K562 (cell line): Measurements from ENCODE around the gene PTTG2. TPM values are rescaled to one million over a fixed set of nuclear protein-coding genes. Genes with fewer than 3 reads are reported as not detected.

Experiments used
- CBFA2T3 ChIP-seq: fragments of 450-650 bp; IDR thresholded peaks from 2 replicates; pipeline ENCODE4 v1.6.1; 2017
- CBFB ChIP-seq: sonication (generic); formaldehyde crosslinking; IDR thresholded peaks from 2 replicates; pipeline ENCODE4 v1.4.0; 2020; ENCODE audit warnings: mild to moderate bottlenecking, missing genetic modification reagents
- FOXP1 ChIP-seq: sonication (generic); formaldehyde crosslinking; IDR thresholded peaks from 2 replicates; pipeline ENCODE4 v1.8.0; 2022; ENCODE audit warnings: mild to moderate bottlenecking, missing genetic modification reagents
- GABPA ChIP-seq: fragments of 200-800 bp; sonication (Bioruptor generic); conservative IDR thresholded peaks from 2 replicates; pipeline ENCODE4 v1.6.1; 2016; ENCODE audit warnings: low read depth, missing genetic modification characterization, missing compliant biosample characterization
- KAT7 ChIP-seq: sonication (generic); formaldehyde crosslinking; IDR thresholded peaks from 2 replicates; pipeline ENCODE4 v1.8.0; 2022; ENCODE audit warnings: missing genetic modification reagents, mild to moderate bottlenecking, borderline replicate concordance
- L3MBTL2 ChIP-seq: fragments of 450-650 bp; IDR thresholded peaks from 2 replicates; pipeline ENCODE4 v1.6.1; 2016; ENCODE audit warnings: mild to moderate bottlenecking, moderate library complexity
- MED1 ChIP-seq: sonication (generic); formaldehyde crosslinking; IDR thresholded peaks from 2 replicates; pipeline ENCODE4 v1.8.1; 2023; ENCODE audit warnings: missing genetic modification reagents, borderline replicate concordance
- NUFIP1 ChIP-seq: fragments of 450-650 bp; IDR thresholded peaks from 2 replicates; pipeline ENCODE4 v1.6.1; 2018; ENCODE audit not compliant: partially characterized antibody
- POLR2G ChIP-seq: fragments of 200-400 bp; formaldehyde crosslinking; IDR thresholded peaks from 2 replicates; pipeline ENCODE4 v1.6.1; 2017; ENCODE audit warnings: low read depth, mild to moderate bottlenecking, antibody characterized with exemption, low read length, moderate library complexity
- SETDB1 ChIP-seq: IDR thresholded peaks from one replicate; pipeline ENCODE4 v1.6.1; 2012; ENCODE audit warnings: low read length, control low read depth, inconsistent platforms
- SMARCE1 ChIP-seq: fragments of 450-650 bp; IDR thresholded peaks from 2 replicates; pipeline ENCODE4 v1.7.1; 2016; ENCODE audit warnings: mild to moderate bottlenecking
- ZFX ChIP-seq: sonication (generic); formaldehyde crosslinking; IDR thresholded peaks from 2 replicates; pipeline ENCODE4 v1.8.0; 2022; ENCODE audit warnings: mild to moderate bottlenecking, missing genetic modification reagents, moderate library complexity
- polyA plus RNA-seq, 8 experiments: library from polyadenylated mRNA; depleted of rRNA in 4 of 8; stranded (reverse) in 5 of 8; unstranded in 3 of 8; fragments of >200 nt; fragmentation: Nextera tagmentation in 2 of 8; fragmentation: Illumina TruSeq in 1 of 8; extraction: Ambion mirVana in 2 of 8; extraction: Trizol in 1 of 8; gene quantifications; 2 replicates each; pipeline versions ENCODE4 v1.2.1 to v1.2.3, GENCODE V29; 2011 to 2014; ENCODE audit warnings: inconsistent platforms in 1 of 8, missing spikeins in 1 of 8
- total RNA-seq, 7 experiments: library from RNA; depleted of rRNA in 6 of 7; stranded (reverse); fragments of >200 nt in 6 of 7; fragmentation: Illumina TruSeq in 2 of 7; extraction: Trizol in 2 of 7; gene quantifications; 2 replicates each; pipeline versions ENCODE4 v1.2.1 to v1.2.3, GENCODE V29; 2011 to 2021; ENCODE audit warnings: low replicate concordance in 1 of 7
- TF ChIP-seq, protein P1 (sequence below): sonication (generic); formaldehyde crosslinking; IDR thresholded peaks from 2 replicates; pipeline ENCODE4 v1.8.1; 2022; ENCODE audit warnings: missing genetic modification reagents

Gene PTTG2
- total and polyA plus RNA-seq, 9 of the 15 experiments (the other 6 are each of a cell fraction or from before 2014, with no cell fraction given), result not detected

DNA sequence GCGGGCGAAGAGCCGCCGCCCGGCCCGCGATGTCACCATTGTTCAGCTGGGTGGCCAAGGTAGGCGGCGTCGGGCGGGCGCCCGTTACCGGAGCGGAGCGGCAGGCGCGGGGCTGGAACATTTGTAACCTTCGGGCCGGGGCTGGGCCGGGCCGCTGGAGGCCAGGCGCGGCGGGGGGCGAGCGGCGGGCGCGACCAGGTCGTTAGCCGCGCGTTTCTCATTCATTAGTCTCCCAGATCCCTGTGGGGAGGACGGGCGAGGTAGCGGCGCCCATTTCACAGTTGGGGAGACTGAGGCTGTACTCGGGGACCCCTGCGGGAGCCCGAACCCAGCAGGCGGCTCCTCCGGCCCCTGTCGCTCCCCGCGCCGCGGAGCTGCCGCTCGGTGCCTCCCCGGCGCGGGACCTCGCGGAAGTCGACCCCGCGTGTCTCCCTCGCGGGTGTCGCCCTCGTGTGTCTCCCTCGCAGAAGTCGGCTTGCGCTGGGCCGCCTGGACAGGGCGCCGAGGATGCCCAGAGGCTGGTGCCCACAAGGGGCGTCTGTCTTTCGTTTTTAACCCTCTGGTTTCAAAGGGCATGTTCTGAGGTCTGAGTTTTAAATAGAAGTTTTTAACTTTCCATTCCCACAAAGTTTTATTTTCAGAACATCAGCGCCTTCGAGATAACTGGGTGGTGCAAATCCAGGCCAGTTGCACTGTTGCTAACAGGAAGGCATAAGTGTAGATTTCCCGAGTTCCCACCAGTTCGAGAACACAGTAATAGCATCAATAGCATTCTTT, 17.5 kb downstream of the PTTG2 start (continued):
- TF ChIP-seq MED1 (CRISPR knock-in tag) (no peak), NUFIP1 (no peak), SETDB1 (no peak), CBFA2T3 (no peak), ZFX (CRISPR knock-in tag) (peak; percentile 73), GABPA (tag) (0 out of 2 replicates have a peak, but pooled peaks have one; percentile 4), FOXP1 (peak; percentile 88; the same call in 1 of the 2 replicates), CBFB (CRISPR knock-in tag) (peak; percentile 22; the same call in 1 of the 2 replicates), KAT7 (CRISPR knock-in tag) (peak; percentile 68; the same call in 1 of the 2 replicates), L3MBTL2 (peak; percentile 92), SMARCE1 (no peak), POLR2G (peak; percentile 65)
- TF ChIP-seq, protein P1, sequence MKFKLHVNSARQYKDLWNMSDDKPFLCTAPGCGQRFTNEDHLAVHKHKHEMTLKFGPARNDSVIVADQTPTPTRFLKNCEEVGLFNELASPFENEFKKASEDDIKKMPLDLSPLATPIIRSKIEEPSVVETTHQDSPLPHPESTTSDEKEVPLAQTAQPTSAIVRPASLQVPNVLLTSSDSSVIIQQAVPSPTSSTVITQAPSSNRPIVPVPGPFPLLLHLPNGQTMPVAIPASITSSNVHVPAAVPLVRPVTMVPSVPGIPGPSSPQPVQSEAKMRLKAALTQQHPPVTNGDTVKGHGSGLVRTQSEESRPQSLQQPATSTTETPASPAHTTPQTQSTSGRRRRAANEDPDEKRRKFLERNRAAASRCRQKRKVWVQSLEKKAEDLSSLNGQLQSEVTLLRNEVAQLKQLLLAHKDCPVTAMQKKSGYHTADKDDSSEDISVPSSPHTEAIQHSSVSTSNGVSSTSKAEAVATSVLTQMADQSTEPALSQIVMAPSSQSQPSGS (CRISPR knock-in tag), result no peak; the same call in 1 of the 2 replicates
